ENCODE results near the gene OLFML2A. TPM values are rescaled to one million over a fixed set of nuclear protein-coding genes. Genes with fewer than 3 reads are reported as not detected.

OLFML2A gene
- total RNA-seq, 1 experiment from 2014 or later, result 6.7 TPM

DNA sequence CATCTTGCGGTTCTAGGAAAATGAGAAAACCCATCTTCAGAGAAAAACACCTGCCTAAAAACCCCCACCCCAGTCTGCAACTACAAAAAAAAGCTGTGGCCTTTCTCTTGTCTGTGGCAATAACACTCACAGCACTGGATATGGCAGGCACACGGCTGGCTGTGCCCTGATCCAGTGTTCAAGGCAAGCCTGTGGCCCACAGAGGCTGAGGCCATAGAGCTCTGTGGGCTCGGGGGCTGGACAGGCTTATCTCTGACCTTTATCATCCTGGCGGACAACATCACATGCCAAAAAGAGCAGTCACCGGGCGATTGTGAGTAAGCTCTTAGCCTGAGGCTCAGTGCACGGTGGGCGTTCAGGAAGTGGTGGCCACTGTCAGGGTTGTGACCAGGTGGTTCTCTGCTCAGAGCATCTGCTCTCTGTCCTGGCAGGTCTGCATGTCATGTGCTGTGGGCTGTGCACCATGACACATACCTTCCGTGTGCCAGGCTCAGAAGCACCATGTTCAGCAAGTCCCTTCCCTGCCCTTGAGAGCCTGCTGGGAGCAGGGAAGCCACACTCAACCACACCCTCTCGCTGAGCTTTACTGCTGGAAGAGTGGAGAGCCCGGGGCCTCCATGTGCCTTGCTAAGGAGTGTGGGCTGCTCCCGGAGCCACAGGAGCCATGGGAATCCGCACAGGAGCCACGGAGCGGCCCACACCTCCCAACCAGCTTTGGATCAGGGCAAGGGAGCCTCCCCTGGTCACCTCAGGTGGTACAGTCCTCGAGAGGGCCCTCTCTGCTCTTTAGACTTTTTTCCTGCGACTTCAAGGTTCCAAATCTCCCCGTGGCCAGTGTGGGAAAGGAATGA is 41.7 kb downstream of the OLFML2A start:
- no peak overlapping the region for H3K27ac Mint-ChIP-seq
- DNase-seq (ENCODE audit: low spot score) (peak; percentile 57), ATAC-seq (peak; percentile 91)
- no peak overlapping the region for H3K4me3 Mint-ChIP-seq
- POLR2A ChIA-PET, result no interaction called here
- no peaks in the 10 kb centered on the region for H3K36me3 Mint-ChIP-seq
- peak; percentile 31; the same call in 1 of the 2 replicates for TF ChIP-seq GABPB1 (CRISPR knock-in tag; IDR thresholded peaks at IDR 0.05)
- TF ChIP-seq, protein P1, sequence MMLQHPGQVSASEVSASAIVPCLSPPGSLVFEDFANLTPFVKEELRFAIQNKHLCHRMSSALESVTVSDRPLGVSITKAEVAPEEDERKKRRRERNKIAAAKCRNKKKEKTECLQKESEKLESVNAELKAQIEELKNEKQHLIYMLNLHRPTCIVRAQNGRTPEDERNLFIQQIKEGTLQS (CRISPR knock-in tag; conservative IDR thresholded peaks at IDR 0.05), result no peak
- CTCF ChIA-PET, result interaction anchor here (0.7 to 2.2 kb wide), 10 partner anchors 11 to 48 kb away, joined by 3 to 12 read pairs (median 5); partner anchors contain the start of genes ARPC5L, NR6A1, OLFML2A and WDR38
- no peaks in the 10 kb centered on the region for H3K9me3 Mint-ChIP-seq
- peaks cover 12% of the 10 kb centered on the region for H3K4me1 Mint-ChIP-seq
- no peaks in the 10 kb centered on the region for H3K27me3 Mint-ChIP-seq (ENCODE audit: low read depth)

DNA sequence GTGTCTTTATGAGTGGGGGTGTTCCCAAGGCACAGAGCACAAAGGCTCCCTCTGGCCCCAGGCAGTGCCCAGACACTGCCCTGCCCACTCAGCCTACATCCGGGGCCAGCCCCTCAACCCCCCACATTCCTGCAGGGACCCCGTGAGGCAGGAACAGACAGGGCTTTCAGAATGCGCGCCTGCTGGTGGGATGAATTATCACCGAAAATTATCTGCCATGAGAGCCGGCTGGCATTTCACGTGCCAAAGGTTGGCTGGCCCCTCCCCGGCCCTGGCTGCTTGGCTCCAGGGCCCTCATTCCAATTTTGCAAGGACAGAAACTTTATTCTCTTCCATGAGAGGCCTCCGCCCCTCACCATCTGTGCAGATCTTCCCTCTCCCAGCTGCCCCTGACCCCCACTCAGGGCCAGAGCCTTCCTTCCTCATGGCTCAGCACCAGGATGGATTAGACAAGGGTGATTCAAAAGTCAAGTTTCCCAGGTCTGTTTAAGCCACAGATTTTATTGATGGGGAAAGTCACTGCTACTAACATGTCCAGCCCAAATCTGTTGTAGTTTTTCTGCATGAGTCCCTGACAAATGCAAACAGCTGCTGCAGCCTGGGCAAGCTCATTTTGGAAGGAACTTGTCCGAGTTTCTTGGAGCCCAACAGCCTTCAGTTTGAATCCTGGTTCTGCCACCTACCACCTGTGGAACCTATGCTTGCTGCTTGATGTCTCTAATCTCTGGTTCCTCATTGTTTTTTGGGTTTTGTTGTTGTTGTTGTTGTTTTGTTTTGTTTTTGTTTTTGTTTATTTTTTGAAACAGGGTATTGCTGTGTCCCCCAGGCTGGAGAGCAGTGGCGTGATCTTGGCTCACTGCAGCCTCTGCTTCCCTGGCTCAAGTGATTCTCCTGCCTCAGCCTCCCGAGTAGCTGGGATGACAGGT is 44.0 kb downstream of the OLFML2A start:
- CTCF ChIA-PET, result interaction anchor here (1.2 to 2.6 kb wide), 4 partner anchors 19 to 43 kb away, joined by 7 to 12 read pairs (median 8); partner anchors contain the start of gene WDR38

More for the DNA sequence above, 44.0 kb downstream of the OLFML2A start:
- Mint-ChIP-seq H3K27me3 (ENCODE audit: low read depth) (no peaks in the 10 kb centered on the region), H3K9me3 (0 out of 2 replicates have a peak, but pooled peaks cover 4% of the 10 kb centered on the region), H3K4me1 (peaks cover 7% of the 10 kb centered on the region), H3K4me3 (no peak overlapping the region), H3K36me3 (no peaks in the 10 kb centered on the region), H3K27ac (peak overlapping the region; percentile 13; the same call in 1 of the 2 replicates)
- TF ChIP-seq ZNF138 (CRISPR knock-in tag; conservative IDR thresholded peaks at IDR 0.05) (no peak), ESRRA (CRISPR knock-in tag; IDR thresholded peaks at IDR 0.05; ENCODE audit: borderline replicate concordance) (no peak), TP53 (CRISPR knock-in tag; IDR thresholded peaks at IDR 0.05) (no peak), GABPB1 (CRISPR knock-in tag; IDR thresholded peaks at IDR 0.05) (no peak), ZBTB21 (CRISPR knock-in tag; IDR thresholded peaks at IDR 0.05; ENCODE audit: borderline replicate concordance) (no peak), SMAD3 (CRISPR knock-in tag; IDR thresholded peaks at IDR 0.05; ENCODE audit: borderline replicate concordance) (no peak)
- TF ChIP-seq, protein P2, sequence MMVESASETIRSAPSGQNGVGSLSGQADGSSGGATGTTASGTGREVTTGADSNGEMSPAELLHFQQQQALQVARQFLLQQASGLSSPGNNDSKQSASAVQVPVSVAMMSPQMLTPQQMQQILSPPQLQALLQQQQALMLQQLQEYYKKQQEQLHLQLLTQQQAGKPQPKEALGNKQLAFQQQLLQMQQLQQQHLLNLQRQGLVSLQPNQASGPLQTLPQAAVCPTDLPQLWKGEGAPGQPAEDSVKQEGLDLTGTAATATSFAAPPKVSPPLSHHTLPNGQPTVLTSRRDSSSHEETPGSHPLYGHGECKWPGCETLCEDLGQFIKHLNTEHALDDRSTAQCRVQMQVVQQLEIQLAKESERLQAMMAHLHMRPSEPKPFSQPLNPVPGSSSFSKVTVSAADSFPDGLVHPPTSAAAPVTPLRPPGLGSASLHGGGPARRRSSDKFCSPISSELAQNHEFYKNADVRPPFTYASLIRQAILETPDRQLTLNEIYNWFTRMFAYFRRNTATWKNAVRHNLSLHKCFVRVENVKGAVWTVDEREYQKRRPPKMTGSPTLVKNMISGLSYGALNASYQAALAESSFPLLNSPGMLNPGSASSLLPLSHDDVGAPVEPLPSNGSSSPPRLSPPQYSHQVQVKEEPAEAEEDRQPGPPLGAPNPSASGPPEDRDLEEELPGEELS (CRISPR knock-in tag; IDR thresholded peaks at IDR 0.05), result no peak
- TF ChIP-seq, protein P3, sequence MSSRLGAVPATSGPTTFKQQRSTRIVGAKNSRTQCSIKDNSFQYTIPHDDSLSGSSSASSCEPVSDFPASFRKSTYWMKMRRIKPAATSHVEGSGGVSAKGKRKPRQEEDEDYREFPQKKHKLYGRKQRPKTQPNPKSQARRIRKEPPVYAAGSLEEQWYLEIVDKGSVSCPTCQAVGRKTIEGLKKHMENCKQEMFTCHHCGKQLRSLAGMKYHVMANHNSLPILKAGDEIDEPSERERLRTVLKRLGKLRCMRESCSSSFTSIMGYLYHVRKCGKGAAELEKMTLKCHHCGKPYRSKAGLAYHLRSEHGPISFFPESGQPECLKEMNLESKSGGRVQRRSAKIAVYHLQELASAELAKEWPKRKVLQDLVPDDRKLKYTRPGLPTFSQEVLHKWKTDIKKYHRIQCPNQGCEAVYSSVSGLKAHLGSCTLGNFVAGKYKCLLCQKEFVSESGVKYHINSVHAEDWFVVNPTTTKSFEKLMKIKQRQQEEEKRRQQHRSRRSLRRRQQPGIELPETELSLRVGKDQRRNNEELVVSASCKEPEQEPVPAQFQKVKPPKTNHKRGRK (CRISPR knock-in tag; IDR thresholded peaks at IDR 0.05; ENCODE audit: borderline replicate concordance), result no peak
- TF ChIP-seq, protein P4, sequence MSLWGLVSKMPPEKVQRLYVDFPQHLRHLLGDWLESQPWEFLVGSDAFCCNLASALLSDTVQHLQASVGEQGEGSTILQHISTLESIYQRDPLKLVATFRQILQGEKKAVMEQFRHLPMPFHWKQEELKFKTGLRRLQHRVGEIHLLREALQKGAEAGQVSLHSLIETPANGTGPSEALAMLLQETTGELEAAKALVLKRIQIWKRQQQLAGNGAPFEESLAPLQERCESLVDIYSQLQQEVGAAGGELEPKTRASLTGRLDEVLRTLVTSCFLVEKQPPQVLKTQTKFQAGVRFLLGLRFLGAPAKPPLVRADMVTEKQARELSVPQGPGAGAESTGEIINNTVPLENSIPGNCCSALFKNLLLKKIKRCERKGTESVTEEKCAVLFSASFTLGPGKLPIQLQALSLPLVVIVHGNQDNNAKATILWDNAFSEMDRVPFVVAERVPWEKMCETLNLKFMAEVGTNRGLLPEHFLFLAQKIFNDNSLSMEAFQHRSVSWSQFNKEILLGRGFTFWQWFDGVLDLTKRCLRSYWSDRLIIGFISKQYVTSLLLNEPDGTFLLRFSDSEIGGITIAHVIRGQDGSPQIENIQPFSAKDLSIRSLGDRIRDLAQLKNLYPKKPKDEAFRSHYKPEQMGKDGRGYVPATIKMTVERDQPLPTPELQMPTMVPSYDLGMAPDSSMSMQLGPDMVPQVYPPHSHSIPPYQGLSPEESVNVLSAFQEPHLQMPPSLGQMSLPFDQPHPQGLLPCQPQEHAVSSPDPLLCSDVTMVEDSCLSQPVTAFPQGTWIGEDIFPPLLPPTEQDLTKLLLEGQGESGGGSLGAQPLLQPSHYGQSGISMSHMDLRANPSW (CRISPR knock-in tag; conservative IDR thresholded peaks at IDR 0.05; ENCODE audit: low read depth), result no peak
- TF ChIP-seq, protein P5, sequence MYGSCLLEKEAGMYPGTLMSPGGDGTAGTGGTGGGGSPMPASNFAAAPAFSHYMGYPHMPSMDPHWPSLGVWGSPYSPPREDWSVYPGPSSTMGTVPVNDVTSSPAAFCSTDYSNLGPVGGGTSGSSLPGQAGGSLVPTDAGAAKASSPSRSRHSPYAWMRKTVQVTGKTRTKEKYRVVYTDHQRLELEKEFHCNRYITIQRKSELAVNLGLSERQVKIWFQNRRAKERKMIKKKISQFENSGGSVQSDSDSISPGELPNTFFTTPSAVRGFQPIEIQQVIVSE (CRISPR knock-in tag; IDR thresholded peaks at IDR 0.05; ENCODE audit: borderline replicate concordance), result no peak
- TF ChIP-seq, protein P6, sequence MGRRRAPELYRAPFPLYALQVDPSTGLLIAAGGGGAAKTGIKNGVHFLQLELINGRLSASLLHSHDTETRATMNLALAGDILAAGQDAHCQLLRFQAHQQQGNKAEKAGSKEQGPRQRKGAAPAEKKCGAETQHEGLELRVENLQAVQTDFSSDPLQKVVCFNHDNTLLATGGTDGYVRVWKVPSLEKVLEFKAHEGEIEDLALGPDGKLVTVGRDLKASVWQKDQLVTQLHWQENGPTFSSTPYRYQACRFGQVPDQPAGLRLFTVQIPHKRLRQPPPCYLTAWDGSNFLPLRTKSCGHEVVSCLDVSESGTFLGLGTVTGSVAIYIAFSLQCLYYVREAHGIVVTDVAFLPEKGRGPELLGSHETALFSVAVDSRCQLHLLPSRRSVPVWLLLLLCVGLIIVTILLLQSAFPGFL (CRISPR knock-in tag; IDR thresholded peaks at IDR 0.05; ENCODE audit: borderline replicate concordance), result no peak
- DNase-seq (ENCODE audit: low spot score) (no peak), ATAC-seq (no peak)
- POLR2A ChIA-PET, result interaction anchor here (0.9 kb wide), 1 partner anchor 9 kb away, joined by 3 read pairs; no protein-coding TSS in a partner anchor

All from WTC11 (cell line).